Stimulated activated CD4-positive, alpha-beta T cell treated with anti-CD3 and anti-CD28 coated beads, TNF-alpha, amount 100 ng/mL, for 4 hours (primary cell): ENCODE results near the gene DNAJC10.
A peak's percentile ranks its signal among the peaks of the same experiment; 100 is the strongest.
"Not testable (repeated sequence)": the region's sequence is repeated elsewhere in the genome, so short reads cannot be mapped to it uniquely, and the experiment has no call there.

Experiments used
- DNase-seq, 3 experiments: peaks; one replicate each; pipeline ENCODE4 v3.0.0-alpha.2; 2020; ENCODE audit warnings: low read depth in 3 of 3

The DNAJC10 gene

GRCh38 chr2:182715892-182716649 lies at the start of gene DNAJC10:
TSS of gene DNAJC10 (plus strand) at chr2:182716257. CDS start at chr2:182718087, 1,830 bp downstream.
- DNase-seq = peak; percentile 76 to 80 (median 78)

DNA sequence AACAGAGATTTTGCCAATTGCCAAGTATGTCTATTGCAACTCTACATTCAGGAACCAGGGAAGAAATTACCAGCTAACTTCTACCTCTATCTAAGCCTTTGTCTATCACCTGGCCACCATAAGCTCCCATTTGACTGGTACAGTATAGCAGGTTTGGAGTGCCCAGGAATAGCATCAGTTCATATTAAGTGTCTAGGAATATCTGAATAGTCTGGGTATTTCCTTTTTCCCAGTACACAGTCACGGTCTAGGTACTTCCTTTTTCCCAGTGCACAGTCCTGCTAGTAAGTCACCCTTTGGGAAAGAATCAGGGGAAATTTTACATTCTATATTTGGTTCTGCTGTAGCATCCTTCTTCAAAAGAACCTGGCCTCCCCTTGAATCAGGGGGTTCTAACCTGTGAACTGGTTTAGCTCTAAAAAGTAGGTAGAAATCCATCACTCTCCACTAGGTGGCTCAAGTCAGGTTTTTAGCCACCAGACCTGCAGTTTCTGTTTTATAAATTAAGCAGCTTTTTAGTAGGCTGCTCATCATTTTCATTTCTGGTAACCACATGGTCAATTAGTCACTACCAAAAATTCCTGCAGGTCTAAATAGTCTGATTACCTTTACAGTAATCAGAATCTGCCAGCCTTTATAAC lies 49.3 kb upstream of the DNAJC10 start:
- no peak for DNase-seq

DNA sequence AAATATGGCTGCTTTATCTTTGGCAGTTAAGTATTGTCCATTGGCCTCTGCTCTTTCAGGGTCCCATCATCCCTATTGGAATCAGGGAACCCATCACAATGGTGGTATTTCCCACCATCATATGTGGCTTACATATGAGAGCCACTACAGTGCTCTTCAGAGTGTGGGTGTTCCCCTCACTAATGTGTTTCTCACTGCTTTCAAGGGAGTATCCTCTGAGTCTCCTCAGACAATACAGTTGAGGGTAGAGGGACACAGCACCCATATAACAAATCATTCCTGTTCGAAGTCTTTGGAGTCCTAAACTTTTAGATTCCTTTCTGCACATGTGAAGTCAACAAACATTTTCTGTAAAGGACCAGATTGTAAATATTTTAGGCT lies 48.8 kb upstream of the DNAJC10 start:
- DNase-seq = no peak

DNA sequence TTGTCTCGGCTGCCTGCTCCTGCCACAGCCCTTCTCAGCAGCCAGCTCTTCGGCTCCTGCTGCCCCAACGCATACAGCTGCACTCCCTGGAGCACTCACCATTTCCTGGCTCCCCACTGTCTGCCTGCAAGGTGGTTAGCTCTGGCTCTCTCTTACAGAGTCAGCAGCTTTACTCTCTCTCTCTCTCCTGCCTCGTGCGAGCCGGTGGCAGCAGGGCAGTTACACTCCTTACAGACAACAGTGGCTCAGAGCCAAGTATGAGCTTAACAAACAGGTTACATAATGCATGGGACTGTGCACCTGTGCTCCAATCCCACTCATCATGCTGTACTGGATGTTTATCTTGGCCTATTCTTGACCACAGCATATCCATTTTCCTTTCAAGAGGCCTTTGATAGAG lies 47.4 kb upstream of the DNAJC10 start:
- no peak for DNase-seq

GRCh38 chr2:182672466-182673165 lies 43.4 kb upstream of the DNAJC10 start:
- no peak for DNase-seq

GRCh38 chr2:182680837-182681236 lies 35.2 kb upstream of the DNAJC10 start:
- DNase-seq = no peak

DNA sequence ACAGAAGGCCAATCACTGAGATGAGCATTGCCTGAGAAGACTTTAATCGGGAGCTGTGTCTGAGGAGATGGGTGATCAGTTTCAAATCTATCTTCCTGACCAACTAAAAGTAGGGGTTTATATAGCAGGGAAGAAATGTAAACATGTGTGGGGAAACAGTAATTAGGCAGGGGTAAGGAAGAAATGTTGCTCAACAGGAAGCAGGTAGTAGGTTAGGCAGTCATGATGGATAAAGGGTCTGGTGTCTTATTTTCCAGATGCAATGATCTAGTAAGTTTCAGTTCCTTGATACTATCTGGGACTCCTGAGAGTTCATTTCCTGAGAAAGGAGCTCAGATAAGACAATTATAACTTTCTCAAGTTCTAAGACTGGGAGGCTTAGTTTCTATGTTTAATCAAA lies 33.8 kb upstream of the DNAJC10 start:
- DNase-seq = no peak

DNA sequence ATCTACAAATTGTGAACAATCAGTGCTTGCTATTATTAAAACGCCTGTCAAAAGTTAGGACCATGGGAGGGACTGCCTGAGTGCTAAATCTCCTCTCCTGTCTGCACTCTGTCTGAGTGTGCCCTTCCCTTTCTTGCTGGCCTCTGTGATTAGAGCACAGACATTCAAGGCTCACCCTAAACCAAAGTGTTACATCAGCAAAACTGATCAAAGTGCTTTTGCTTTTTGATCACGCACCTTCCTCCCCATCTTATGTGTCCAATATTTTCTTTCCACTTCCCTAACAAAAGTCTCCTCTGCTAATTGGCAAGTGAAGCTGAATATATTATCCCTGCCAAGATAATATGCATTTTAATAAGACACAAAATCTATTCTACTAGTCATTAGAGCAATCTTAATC lies 30.5 kb upstream of the DNAJC10 start:
- no peak for DNase-seq

GRCh38 chr2:182686763-182687162 lies 29.3 kb upstream of the DNAJC10 start:
- not testable (repeated sequence) for DNase-seq

GRCh38 chr2:182694189-182694588 lies 21.9 kb upstream of the DNAJC10 start:
- no peak for DNase-seq

DNA sequence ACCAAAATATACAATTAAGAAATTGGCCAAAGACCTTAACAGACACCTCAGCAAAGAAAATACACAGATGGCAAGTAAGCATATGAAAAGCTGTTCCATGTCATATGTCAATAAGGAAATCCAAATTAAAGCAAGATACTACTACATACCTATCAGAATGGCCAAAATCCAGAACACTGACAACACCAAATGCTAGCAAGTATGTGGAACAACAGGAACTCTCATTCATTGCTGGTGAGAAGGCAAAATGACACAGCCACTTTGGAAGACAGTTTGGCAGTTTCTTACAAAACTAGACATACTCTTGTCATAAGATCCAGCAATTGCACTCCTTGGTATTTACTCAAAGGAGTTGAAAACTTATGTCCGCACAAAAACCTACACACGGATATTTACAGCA lies 20.3 kb upstream of the DNAJC10 start:
- DNase-seq = no peak

GRCh38 chr2:182698671-182699070 lies 17.4 kb upstream of the DNAJC10 start:
- no peak for DNase-seq

GRCh38 chr2:182705761-182706160 lies 10.3 kb upstream of the DNAJC10 start:
- DNase-seq = no peak

- DNase-seq = no peak
Observed at GRCh38 chr2:182706751-182707150, 9.3 kb upstream of the DNAJC10 start.

- no peak for DNase-seq
Observed at GRCh38 chr2:182713601-182714000, 2.5 kb upstream of the DNAJC10 start.

GRCh38 chr2:182715121-182715891 lies 751 bp upstream of the DNAJC10 start:
- DNase-seq = no peak

DNA sequence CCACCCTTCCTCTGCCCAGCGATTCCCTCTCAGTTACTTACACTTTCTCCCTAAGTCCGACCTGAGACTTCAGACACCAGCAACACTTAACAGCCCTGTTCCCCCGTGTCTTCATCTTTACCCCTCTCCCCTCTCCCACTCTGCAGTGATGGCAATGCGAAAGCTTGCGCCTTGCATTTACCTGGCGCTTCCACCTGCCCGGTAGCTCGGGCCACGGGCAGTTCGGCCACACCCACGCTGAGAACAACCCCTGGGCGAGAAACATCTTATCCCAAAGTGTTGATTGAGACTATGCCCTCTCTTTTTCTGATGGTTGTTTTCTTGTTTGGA lies 558 bp downstream of the DNAJC10 start:
- DNase-seq = no peak

DNA sequence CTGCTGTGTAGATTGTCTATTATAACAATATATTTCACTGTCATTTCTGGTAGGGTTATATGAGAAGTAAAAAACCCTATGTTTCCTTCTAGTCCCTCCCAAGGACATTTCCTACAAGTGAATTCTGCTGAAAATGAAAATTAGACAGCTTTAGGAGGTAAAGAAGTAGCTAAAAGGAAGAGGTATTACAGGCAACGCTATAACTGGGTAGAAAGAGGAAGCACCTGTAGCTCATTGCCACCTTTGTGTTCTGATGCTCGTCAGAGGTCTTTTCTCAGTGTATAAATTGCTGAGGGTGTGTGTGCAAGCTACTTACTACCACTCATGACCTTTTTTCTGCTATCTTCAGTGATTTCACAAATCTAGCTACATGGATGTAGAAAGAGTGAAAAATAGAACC lies 1.4 kb downstream of the DNAJC10 start:
- DNase-seq = no peak

GRCh38 chr2:182717816-182718215 lies 1.8 kb downstream of the DNAJC10 start:
- no peak for DNase-seq

DNA sequence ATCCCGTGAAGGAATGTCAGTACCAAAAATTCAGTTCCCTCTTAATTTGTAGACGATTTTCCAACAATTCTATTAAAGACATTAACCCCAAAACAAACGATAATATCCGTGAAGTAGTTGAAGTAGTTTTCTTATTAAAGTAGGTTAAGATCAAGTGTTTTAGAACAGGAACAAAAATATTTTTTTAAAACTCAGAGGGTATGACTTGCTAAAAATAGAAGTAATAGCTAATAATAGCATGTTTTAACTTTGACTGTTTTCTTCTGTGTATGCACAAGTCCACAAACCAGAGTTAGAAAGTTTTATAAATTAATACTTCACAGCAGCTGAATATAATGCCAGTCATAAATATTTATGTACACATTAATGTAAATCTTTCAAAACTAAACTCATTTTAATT lies 2.4 kb downstream of the DNAJC10 start:
- no peak for DNase-seq

- DNase-seq = not testable (repeated sequence)
Observed at GRCh38 chr2:182719116-182719515, 3.1 kb downstream of the DNAJC10 start.

- DNase-seq = no peak
Observed at GRCh38 chr2:182724656-182725055, 8.6 kb downstream of the DNAJC10 start.
